GM15510 (cell line): ENCODE measurements around the gene TBXA2R.

Experiments
- POLR2A ChIP-seq: IDR thresholded peaks from 3 replicates; pipeline ENCODE4 v1.6.1; 2011; ENCODE audit warnings: borderline replicate concordance; ENCODE audit not compliant: insufficient read length; ENCODE audit errors: extremely low read depth

TBXA2R gene

DNA sequence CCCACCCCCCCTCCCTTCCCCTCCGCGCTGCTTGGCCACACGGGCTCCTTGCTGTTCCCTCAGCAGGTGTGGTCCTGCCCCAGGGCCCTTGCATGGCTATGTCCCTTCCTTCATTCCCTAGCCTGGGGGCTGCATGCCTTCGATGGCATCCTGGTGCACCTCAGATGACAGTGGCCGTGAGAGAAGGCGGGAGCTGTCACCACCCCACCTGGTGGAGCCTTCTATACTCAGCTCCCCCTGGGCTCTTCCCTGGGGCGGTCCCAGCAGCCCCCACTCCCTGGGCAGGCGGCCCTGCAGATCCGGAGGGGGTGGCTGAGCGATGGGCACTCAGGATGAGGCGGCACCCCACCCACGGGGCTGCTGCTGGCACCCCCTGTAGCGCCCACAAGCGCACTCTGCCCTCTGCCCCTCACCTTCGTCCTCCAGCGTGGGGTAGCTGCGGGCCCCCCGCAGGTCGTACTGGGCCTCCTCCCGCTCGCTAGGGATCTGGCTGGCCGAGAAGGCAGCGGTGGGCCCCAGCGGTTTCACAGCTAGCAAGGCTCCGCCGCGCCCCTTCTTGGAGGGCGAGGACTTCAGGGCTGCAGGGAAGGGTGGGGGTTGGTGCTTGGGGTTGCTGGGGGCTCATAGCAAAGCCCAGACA lies 37.1 kb upstream of the TBXA2R start:
- TF ChIP-seq POLR2A, result no peak

- no peak for TF ChIP-seq POLR2A
Measured at GRCh38 chr19:3642987-3643673, 36.5 kb upstream of the TBXA2R start.

GRCh38 chr19:3642296-3642695 lies 35.6 kb upstream of the TBXA2R start:
- TF ChIP-seq POLR2A, result no peak

DNA sequence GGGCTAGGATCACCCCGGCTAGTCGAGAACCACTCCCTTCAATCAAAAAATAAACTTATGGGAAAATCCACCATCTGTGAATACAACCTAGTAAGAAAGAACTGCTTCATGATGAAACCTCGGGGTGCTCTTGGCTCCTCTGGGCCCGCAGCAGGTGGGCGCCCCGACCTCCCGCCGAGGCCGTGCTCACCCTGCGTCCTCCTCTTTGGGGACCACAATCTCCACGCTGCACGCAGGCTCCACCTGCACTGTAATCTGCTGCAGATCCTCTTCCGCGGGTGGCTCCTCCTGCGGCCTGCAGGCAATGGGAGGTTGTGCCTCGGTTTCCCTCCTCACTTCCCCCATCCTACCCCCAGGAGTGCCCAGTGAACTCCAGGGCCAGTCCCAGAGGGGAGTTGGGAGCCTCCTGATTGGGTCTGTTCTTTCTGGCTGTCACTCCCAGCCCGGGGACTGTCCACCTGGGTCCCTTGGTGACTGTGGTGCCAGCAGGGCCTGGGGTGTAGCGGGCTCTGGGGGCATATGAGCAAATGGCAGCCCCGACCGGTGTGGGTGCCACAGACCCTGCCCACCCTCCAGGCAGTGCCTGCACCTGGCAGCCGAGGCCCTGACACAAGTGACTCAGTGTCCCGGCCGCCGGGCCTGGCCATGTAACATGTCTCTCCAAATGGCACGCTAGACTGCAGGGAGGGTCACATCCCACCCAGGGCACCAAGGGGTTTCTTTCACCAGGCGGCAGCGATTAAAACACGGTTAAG lies 35.0 kb upstream of the TBXA2R start:
- no peak for TF ChIP-seq POLR2A

DNA sequence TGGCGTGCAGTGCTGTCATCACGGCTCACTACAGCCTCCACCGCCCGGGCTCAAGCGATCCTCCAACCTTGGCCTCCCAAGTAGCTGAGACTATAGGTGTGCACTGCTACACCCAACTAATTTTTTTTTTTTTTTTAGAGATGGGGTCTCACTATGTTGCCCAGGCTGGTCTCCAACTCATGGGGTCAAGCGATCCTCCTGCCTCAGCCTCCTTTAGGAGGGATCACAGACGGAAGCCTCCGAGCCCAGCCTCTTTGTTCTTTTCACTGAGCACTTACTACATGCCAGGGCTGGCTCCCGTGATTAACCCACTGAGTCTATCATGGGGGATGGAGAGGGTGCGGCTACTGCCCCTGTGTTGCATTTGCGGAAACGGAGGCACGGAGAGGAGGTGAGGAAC lies 32.8 kb upstream of the TBXA2R start:
- TF ChIP-seq POLR2A, result no peak

DNA sequence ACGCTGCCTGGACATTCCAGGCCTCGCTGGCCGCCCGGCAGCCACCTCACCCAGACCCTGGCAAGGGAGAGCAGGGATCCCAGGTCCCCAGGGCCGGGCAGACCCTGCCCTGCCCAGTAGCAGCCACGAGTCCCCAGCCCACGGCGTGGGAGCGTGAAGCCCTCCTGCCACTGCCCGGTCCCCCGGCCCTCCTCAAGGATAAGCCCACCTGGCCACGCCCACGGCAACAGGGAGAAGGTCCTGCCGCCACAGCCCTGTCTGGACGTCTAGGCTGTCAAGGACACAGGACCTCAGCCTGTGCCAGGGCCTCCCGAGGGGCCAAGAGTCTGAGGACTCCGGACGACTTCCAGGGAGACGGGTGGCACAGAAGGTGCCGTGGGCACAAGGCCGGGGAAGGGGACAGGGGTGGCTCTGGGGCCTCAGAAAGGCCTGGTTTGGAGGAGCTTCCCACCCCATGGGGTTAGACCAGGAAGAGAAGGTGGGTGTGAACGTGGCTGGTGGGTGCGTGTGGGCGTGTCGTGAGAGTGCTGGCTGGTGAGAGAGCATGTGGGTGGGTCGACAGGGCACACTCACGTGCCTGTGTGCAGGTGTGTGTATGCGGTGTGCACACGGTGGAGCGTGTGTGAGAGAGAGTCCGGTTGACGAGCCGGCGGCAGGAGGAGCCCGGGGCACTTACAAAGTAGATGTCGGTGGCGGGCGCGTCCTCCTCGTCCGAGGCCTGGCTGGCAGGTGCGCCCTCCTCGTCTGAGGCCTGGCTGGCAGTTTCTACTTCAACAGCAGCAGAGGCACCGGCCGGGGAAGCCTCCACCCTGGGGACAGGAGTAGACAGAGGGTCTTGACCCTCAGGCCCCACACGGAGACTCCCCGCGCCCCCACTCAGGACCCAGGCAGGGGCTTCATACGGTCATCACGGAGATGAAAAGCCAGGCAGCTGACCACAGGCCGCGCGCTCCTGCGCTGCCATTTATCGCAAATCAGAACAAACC lies 31.8 kb upstream of the TBXA2R start:
- no peak for TF ChIP-seq POLR2A

GRCh38 chr19:3637621-3638020 lies 30.9 kb upstream of the TBXA2R start:
- no peak for TF ChIP-seq POLR2A

DNA sequence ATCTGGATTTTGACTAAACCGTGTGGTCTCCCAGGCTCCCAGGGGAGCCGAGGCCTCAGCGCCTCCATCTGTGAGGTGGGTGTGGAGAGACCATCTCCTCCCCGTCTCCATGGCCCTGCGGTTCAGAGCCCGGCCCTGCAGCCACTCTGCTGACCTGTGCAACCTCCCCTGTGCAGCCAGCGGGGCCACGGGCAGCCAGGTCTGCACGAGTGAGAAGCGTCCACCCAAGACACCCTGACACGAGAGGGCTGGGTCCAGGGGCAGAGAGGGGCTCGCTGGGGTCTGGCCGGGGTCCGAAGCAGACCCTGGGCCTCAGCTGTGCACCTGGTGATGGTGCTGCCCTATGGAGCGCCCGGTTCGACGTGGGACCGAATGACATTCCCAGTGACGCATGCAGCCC lies 30.3 kb upstream of the TBXA2R start:
- TF ChIP-seq POLR2A, result no peak

GRCh38 chr19:3636506-3636905 lies 29.8 kb upstream of the TBXA2R start:
- TF ChIP-seq POLR2A, result no peak

DNA sequence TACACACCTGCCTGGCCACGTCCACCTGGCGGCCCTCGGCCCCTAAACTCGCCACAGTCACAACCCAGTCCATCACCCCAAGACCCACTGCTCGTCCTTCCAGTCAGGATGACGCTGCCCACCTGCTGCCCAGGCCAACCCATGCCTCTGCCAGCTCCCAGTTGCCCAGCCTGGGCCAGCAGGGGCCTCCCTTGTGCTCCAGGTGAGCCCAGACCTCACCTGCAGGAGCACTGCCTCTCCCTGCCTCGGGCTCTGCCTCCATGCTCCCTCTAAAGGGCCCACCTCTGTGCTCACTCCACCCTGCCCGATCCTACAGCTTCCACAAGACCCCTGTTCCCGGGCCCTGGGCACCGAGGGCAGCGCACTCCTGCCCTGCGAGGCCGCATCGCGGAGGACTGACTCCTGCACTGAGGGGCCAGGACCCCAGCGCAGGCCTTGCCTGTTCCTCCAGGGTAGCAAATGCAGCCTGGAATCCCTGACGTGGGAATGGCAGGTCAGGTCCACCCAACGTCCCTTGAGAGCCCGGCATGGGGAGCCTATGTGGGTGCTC lies 27.9 kb upstream of the TBXA2R start:
- no peak for TF ChIP-seq POLR2A

- TF ChIP-seq POLR2A, result no peak
Measured at GRCh38 chr19:3633559-3633988, 26.9 kb upstream of the TBXA2R start.

DNA sequence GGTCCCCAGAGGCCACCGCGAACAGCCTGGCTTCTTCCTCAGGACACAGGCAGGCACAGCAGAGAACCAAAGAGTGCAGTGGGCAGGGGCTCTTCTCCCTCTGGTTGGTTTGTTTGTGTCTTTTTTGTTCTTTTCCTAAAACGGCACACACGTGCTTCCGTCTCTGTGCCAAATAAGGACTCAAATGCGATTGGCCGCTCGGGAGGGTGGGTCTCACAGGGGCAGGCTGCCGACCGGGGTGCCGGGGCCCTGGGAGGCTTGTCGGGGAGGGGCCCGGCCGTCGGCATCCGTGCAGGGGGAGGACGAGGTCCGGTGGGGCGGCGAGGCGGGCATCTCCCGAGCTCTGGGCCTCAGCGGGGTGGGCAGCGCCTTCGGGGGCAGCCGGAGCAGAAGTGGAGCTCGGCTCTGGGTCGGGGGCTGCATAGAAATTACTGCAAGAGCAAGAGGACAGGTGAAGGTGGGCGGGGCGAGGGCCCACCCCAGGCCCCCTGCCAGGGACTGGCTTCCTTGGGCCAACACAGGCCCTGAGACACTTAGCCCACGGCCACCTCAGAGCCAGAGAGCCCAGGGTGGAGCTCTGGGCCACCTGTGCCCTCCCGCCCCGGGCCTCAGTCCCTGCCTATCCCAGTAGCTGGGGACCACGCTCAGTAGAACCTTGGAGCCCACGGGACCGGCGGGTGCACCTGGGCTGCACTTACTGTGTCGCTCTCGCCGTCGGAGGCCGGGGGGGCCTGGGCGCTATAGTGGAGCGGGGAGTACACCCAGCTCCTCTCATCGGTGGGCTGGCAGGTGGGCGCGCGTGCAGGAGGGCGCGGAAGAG lies 26.3 kb upstream of the TBXA2R start:
- TF ChIP-seq POLR2A, result no peak

- TF ChIP-seq POLR2A, result no peak
Measured at GRCh38 chr19:3632098-3632497, 25.4 kb upstream of the TBXA2R start.
